HG03139 (cell line): ENCODE measurements around the gene PMPCA.

Source experiments
- ATAC-seq: cut with Tn5 transposase; IDR thresholded peaks from one replicate; pipeline ENCODE4 v1.9.1; 2021; ENCODE audit not compliant: unreplicated experiment

The PMPCA gene

GRCh38 chr9:136454026-136454796, 43.8 kb downstream of the PMPCA start:
- ATAC-seq = no peak

GRCh38 chr9:136455043-136456002, 44.9 kb downstream of the PMPCA start:
- no peak for ATAC-seq

GRCh38 chr9:136456258-136456657, 45.8 kb downstream of the PMPCA start:
- no peak for ATAC-seq

- no peak for ATAC-seq
Measured at GRCh38 chr9:136457326-136457725, 46.9 kb downstream of the PMPCA start.

GRCh38 chr9:136459425-136459824, 49.0 kb downstream of the PMPCA start:
- no peak for ATAC-seq

- ATAC-seq = no peak
Measured at GRCh38 chr9:136460772-136461325, 50.4 kb downstream of the PMPCA start.

- ATAC-seq = no peak
Measured at GRCh38 chr9:136462664-136463063, 52.2 kb downstream of the PMPCA start.

GRCh38 chr9:136463578-136463977, 53.1 kb downstream of the PMPCA start:
- ATAC-seq = no peak

GRCh38 chr9:136464241-136464640, 53.8 kb downstream of the PMPCA start:
- no peak for ATAC-seq

GRCh38 chr9:136465500-136466154, 55.2 kb downstream of the PMPCA start:
- no peak for ATAC-seq

GRCh38 chr9:136466155-136466541, 55.7 kb downstream of the PMPCA start:
- no peak for ATAC-seq

- ATAC-seq = no peak
Measured at GRCh38 chr9:136467766-136468165, 57.3 kb downstream of the PMPCA start.

- ATAC-seq = no peak
Measured at GRCh38 chr9:136470356-136470755, 59.9 kb downstream of the PMPCA start.

GRCh38 chr9:136470792-136471469, 60.5 kb downstream of the PMPCA start:
- ATAC-seq = no peak

- ATAC-seq = no peak
Measured at GRCh38 chr9:136471802-136472487, 61.5 kb downstream of the PMPCA start.

GRCh38 chr9:136472640-136473353, 62.3 kb downstream of the PMPCA start:
- ATAC-seq = no peak

GRCh38 chr9:136473354-136473721, 62.9 kb downstream of the PMPCA start:
- no peak for ATAC-seq
